PC-3 (cell line): Measurements from ENCODE around the gene NECTIN4. TPM values are rescaled to one million over a fixed set of nuclear protein-coding genes. Genes with fewer than 3 reads are reported as not detected.

Experiments
- ATAC-seq: fragments of 200-7000 bp; cut with Tn5 transposase; 2 replicates; pipeline ENCODE4 v1.9.1; 2020; ENCODE audit warnings: mild to moderate bottlenecking, moderate library complexity
- BruUV-seq: library from RNA; stranded (reverse); fragments of 400-500 nt; replicated peaks from 2 replicates; lab custom pipeline; 2021; lab: Mats Ljungman, UMichigan
- CTCF ChIA-PET: fragments of 300-600 bp; sonication (Branson Sonifier 250); formaldehyde crosslinking; loops from one replicate; lab custom pipeline; 2022; ENCODE audit warnings: antibody characterized with exemption; lab: Charles Lee
- POLR2A ChIA-PET: fragments of 300-600 bp; sonication (Branson Sonifier 250); formaldehyde crosslinking; loops from one replicate; lab custom pipeline; 2022; ENCODE audit warnings: antibody characterized with exemption; ENCODE audit not compliant: unreplicated experiment; lab: Charles Lee
- DNase-seq: peaks from one replicate; pipeline ENCODE4 v3.0.0-alpha.2; 2015
- H2AFZ ChIP-seq: fragments of 300-600 bp; sonication (generic); 2 replicates; pipeline ENCODE4 v1.6.0; 2016; ENCODE audit warnings: antibody characterized with exemption, low read length
- H3F3A ChIP-seq: fragments of 300-600 bp; sonication (generic); one replicate; pipeline ENCODE4 v1.6.0; 2017; ENCODE audit warnings: antibody characterized with exemption, low read length, control low read depth, mild to moderate bottlenecking; ENCODE audit not compliant: unreplicated experiment
- H3K27ac ChIP-seq: fragments of 300-600 bp; sonication (generic); 2 replicates; pipeline ENCODE4 v1.5.1; 2016; ENCODE audit warnings: mild to moderate bottlenecking, low read length
- H3K27me3 ChIP-seq: fragments of 300-600 bp; sonication (generic); 2 replicates; pipeline ENCODE4 v1.6.1; 2016; ENCODE audit warnings: low read length, mixed read lengths
- H3K36me3 ChIP-seq: fragments of 300-600 bp; sonication (generic); 2 replicates; pipeline ENCODE4 v1.6.1; 2016; ENCODE audit warnings: low read depth, mixed run types, low read length, mixed read lengths
- H3K4me1 ChIP-seq: fragments of 300-600 bp; sonication (generic); 2 replicates; pipeline ENCODE4 v1.5.1; 2016; ENCODE audit warnings: low read length; ENCODE audit not compliant: insufficient read depth
- H3K4me2 ChIP-seq: fragments of 300-600 bp; sonication (generic); 2 replicates; pipeline ENCODE4 v1.6.0; 2016; ENCODE audit warnings: low read length
- H3K4me3 ChIP-seq: fragments of 300-600 bp; sonication (generic); 2 replicates; pipeline ENCODE4 v1.5.1; 2016; ENCODE audit warnings: mild to moderate bottlenecking, low read length, mixed read lengths
- H3K79me2 ChIP-seq: fragments of 300-600 bp; sonication (generic); 2 replicates; pipeline ENCODE4 v1.6.1; 2017; ENCODE audit warnings: low read length, mixed read lengths
- H3K9ac ChIP-seq: fragments of 300-600 bp; sonication (generic); 2 replicates; pipeline ENCODE4 v1.6.0; 2016; ENCODE audit warnings: mild to moderate bottlenecking, low read length
- H3K9me2 ChIP-seq: fragments of 300-600 bp; sonication (generic); replicated peaks from 2 replicates; pipeline ENCODE4 v1.6.1; 2016; ENCODE audit warnings: mixed run types, low read length, mixed read lengths
- H3K9me3 ChIP-seq: fragments of 300-600 bp; sonication (generic); 2 replicates; pipeline ENCODE4 v1.6.1; 2016; ENCODE audit warnings: low read length, mixed read lengths
- H4K20me1 ChIP-seq: fragments of 300-600 bp; sonication (generic); 2 replicates; pipeline ENCODE4 v1.6.1; 2016; ENCODE audit warnings: low read length, mixed read lengths
- EZH2 ChIP-seq: fragments of 300-600 bp; sonication (generic); IDR thresholded peaks from one replicate; pipeline ENCODE4 v1.6.1; 2017; ENCODE audit warnings: antibody characterized with exemption, mild to moderate bottlenecking, low read length; ENCODE audit not compliant: unreplicated experiment
- EZH2phosphoT487 ChIP-seq: fragments of 300-600 bp; sonication (generic); IDR thresholded peaks from 2 replicates; pipeline ENCODE4 v1.6.1; 2018; ENCODE audit warnings: mild to moderate bottlenecking, antibody characterized with exemption, low read length, borderline replicate concordance
- intact Hi-C: fragments of 100-400 bp; cut with micrococcal nuclease; formaldehyde crosslinking; loops from 2 replicates; pipeline ENCODE4 v1.9.0; 2023
- total RNA-seq: library from RNA; depleted of rRNA; stranded (reverse); fragments of >200 nt; gene quantifications from 2 replicates; pipeline ENCODE4 v1.2.3, GENCODE V29; 2014
- TF ChIP-seq, protein P1 (sequence below): fragments of 300-600 bp; sonication (generic); conservative IDR thresholded peaks from 2 replicates; pipeline ENCODE4 v1.5.1; 2017; ENCODE audit warnings: antibody characterized with exemption, low read depth, mild to moderate bottlenecking, low read length

NECTIN4 gene
- total RNA-seq, 1 experiment from 2014 or later, result 6.8 TPM

GRCh38 chr1:161121834-161122233 lies 32.5 kb upstream of the NECTIN4 start:
- Histone ChIP-seq H3K9ac (no peak overlapping the region), H3F3A (no peaks in the 10 kb centered on the region), H3K27me3 (no peaks in the 10 kb centered on the region), H3K79me2 (peaks cover 49% of the 10 kb centered on the region), H3K4me3 (no peak overlapping the region), H3K27ac (no peak overlapping the region), H4K20me1 (no peaks in the 10 kb centered on the region), H2AFZ (no peak overlapping the region), H3K9me2 (no peaks in the 10 kb centered on the region), H3K4me2 (no peak overlapping the region), H3K9me3 (no peaks in the 10 kb centered on the region), H3K4me1 (peaks cover 21% of the 10 kb centered on the region), H3K36me3 (peaks cover 54% of the 10 kb centered on the region)
- DNase-seq (no peak), ATAC-seq (no peak)
- TF ChIP-seq EZH2 (no peak), EZH2phosphoT487 (no peak)
- TF ChIP-seq, protein P1, sequence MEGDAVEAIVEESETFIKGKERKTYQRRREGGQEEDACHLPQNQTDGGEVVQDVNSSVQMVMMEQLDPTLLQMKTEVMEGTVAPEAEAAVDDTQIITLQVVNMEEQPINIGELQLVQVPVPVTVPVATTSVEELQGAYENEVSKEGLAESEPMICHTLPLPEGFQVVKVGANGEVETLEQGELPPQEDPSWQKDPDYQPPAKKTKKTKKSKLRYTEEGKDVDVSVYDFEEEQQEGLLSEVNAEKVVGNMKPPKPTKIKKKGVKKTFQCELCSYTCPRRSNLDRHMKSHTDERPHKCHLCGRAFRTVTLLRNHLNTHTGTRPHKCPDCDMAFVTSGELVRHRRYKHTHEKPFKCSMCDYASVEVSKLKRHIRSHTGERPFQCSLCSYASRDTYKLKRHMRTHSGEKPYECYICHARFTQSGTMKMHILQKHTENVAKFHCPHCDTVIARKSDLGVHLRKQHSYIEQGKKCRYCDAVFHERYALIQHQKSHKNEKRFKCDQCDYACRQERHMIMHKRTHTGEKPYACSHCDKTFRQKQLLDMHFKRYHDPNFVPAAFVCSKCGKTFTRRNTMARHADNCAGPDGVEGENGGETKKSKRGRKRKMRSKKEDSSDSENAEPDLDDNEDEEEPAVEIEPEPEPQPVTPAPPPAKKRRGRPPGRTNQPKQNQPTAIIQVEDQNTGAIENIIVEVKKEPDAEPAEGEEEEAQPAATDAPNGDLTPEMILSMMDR, result no peak
- CTCF ChIA-PET, result no interaction called here
- POLR2A ChIA-PET, result interaction anchor here (0.6 kb wide), 1 partner anchor 106 kb away, joined by 3 read pairs; no protein-coding TSS in a partner anchor
- BruUV-seq, result no TSS peak
- intact Hi-C loops, result no loop called here

GRCh38 chr1:161121042-161121650 lies 31.8 kb upstream of the NECTIN4 start:
- no peak for TF ChIP-seq EZH2phosphoT487
- TF ChIP-seq, protein P1, result no peak
- no peak for TF ChIP-seq EZH2
- no peak overlapping the region for H3K27ac ChIP-seq
- CTCF ChIA-PET, result no interaction called here
- H3K36me3 ChIP-seq, result peaks cover 52% of the 10 kb centered on the region
- no peaks in the 10 kb centered on the region for H3K27me3 ChIP-seq
- H3K9ac ChIP-seq, result no peak overlapping the region
- H3K9me2 ChIP-seq, result no peaks in the 10 kb centered on the region
- intact Hi-C loops, result no loop called here
- DNase-seq, result no peak
- H2AFZ ChIP-seq, result no peak overlapping the region
- no peaks in the 10 kb centered on the region for H3F3A ChIP-seq
- POLR2A ChIA-PET, result no interaction called here
- H3K4me2 ChIP-seq, result no peak overlapping the region
- H3K4me1 ChIP-seq, result peaks cover 27% of the 10 kb centered on the region
- H3K79me2 ChIP-seq, result peaks cover 52% of the 10 kb centered on the region
- no peaks in the 10 kb centered on the region for H4K20me1 ChIP-seq
- ATAC-seq, result no peak
- BruUV-seq, result no TSS peak
- no peaks in the 10 kb centered on the region for H3K9me3 ChIP-seq
- no peak overlapping the region for H3K4me3 ChIP-seq
